GM19452 (cell line): ENCODE results near the gene ARL14EP.

Experiments
- ATAC-seq: cut with Tn5 transposase; IDR thresholded peaks from one replicate; pipeline ENCODE4 v1.9.1; 2021; ENCODE audit not compliant: unreplicated experiment

ARL14EP gene

DNA sequence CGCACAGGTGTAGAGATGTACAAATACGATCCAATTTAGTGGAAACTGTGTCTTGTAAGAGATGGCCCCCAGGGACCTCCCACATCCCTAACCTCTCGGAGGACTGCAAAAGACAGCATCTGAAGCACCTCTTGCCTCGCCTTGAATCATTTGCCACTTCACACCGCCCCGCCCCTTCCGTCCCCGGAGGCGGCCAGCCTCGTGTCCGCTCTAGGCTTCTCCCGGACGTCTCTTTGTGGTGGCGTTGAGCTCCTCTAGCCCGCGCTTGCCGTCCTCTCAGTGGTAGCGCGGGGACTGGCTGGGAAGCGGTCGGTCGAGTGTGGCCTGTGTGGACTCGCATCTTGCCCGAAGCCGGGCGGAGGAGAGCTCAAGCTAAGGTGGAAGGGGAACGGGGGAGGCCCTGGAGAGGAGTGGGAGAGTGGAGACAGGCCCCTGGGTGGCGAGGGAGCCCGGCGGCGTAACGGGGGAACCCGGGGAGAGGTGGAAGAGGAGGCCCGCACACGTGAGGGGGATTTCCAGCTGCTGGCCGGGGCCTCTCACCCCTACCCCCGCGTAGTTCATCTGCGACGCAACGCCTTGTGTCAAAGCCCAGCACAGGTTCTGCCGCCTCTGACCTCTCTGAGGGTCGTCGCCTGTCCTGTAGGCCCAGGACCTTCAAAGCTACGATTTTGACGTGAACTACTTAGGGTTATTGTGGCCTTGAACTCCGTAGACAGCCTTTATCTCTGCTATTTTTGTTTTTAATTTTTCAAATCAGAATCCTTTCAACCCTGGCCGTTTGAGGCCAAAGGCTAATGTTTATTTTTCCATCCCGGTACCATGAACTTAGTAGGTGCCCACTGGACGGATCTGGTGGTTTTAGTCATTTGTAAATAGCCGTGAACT lies at the start of gene ARL14EP:
Gene ARL14EP (plus strand): TSS at position 279 of the 885 bp plus-strand sequence. CDS start 7,845 bp downstream, outside the sequence.
- ATAC-seq, result peak; percentile 98

DNA sequence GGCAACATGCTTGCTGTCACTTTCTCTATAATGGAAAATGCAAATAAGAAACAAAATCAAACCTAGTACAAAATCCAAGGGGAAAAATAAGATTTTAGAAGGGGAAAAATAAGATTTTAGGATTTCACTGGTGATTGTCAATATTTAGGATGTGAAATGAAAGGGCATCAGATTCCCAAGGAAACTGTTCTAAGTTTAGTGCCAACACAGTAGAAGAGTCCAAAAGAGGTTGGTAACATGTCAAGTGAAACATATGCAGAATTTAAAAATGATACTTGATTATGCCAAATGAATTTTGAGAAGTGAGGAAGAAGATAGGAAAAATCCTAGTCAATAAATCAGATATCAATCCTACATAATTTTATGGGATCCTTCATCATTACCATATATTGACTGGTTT lies 45.7 kb upstream of the ARL14EP start:
- ATAC-seq, result no peak

DNA sequence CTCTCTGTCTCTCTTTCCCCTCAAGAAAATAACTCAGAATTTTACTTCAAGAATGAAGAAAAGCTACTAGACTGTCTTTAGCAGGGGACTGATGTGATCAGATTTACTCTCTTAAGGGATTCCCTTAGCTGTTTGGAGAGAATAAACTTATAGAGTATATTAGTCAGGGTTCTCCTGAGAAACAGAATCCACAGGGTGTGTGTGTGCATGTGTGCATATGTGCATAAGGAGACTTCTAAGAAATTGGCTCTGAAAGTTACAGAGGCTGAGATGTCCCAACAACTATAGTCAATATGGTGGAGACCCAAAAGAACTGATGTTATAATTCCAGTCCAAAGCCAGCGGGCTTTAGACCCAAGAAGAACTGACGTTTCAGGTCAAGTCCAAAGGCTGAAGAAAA lies 43.1 kb upstream of the ARL14EP start:
- ATAC-seq, result no peak

- peak; percentile 31 for ATAC-seq
These were observed 41.2 kb upstream of the ARL14EP start for GRCh38 chr11:30281476-30282288.

- peak; percentile 96 for ATAC-seq
These were observed 40.6 kb upstream of the ARL14EP start for GRCh38 chr11:30282289-30282631.

GRCh38 chr11:30284836-30285235 lies 38.1 kb upstream of the ARL14EP start:
- ATAC-seq, result no peak

DNA sequence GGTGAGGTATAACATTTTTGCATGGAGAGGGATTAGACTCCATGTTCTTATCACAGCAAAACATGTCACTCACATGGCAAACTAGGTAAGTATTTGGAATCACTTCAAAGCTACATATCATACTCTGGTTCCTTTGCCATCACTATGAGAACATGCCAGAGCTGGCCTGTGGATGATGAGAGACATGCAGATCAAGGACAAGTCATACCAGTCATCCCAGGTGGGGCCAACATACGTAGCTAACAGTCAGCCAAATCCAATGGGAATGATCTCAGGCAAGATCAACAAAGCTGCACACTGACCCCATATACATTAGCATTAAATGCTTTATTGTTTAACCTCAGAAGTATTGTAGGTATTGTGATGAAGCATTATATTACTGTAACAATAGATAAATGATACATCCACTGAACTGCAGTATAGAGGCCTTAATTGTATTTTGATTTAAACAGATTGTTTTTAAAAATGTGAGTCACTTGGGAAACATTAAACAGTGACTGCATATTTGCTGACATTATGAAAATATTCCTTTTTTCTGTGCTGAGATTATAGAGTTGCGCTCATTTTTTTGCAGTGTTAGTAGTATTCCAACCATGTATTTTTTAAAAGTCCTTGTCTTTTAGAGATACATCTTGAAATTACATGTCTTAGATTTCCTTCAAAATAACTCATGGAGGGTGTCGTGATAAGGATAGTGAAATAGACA lies 37.3 kb upstream of the ARL14EP start:
- ATAC-seq, result no peak

- ATAC-seq, result no peak
These were observed 31.6 kb upstream of the ARL14EP start for GRCh38 chr11:30291331-30291730.

GRCh38 chr11:30292545-30292944 lies 30.4 kb upstream of the ARL14EP start:
- ATAC-seq, result no peak

- ATAC-seq, result no peak
These were observed 27.6 kb upstream of the ARL14EP start for GRCh38 chr11:30295178-30295885.

- no peak for ATAC-seq
These were observed 18.3 kb upstream of the ARL14EP start for GRCh38 chr11:30304620-30305019.

DNA sequence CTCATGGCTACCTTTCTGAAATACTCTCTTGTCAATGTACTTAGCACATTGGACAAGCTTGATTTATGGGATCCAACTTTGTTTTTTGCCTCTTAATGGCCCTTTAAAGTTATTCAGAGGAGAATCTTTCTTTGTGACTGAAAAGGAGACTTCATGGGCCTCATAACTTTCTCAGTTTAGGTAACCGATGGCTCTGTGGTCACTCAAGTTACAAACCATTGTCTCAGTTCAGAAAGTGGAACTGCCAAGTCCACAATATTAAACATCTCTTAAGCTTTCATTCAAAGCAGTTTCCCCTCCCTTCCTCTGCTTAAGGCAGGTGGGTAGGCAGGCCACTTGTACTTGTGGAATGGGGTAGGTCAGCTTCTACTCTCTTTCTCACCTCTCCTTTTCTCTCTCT lies 12.3 kb upstream of the ARL14EP start:
- peak; percentile 93 for ATAC-seq

DNA sequence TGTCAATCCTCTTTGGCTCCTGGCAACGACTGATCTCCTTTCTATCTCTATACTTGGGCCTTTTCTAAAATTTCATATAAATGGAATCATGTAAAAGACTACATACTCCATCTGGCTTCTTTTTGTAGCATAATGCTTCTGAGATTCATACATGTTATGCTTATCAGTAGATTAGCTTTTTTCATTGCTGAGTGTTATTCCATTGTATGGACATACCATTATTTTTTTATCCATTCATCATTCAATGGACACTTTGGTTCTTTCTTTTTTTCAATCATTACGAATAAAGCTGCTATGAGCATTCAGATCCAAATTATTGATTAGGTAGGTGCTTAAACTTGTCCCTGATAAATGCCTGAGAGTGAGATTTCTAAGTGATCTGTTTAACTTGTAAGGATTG lies 11.7 kb upstream of the ARL14EP start:
- ATAC-seq, result no peak

- peak; percentile 36 for ATAC-seq
These were observed 10.7 kb upstream of the ARL14EP start for GRCh38 chr11:30312243-30312642.

- ATAC-seq, result no peak
These were observed 9.3 kb upstream of the ARL14EP start for GRCh38 chr11:30313580-30313979.

DNA sequence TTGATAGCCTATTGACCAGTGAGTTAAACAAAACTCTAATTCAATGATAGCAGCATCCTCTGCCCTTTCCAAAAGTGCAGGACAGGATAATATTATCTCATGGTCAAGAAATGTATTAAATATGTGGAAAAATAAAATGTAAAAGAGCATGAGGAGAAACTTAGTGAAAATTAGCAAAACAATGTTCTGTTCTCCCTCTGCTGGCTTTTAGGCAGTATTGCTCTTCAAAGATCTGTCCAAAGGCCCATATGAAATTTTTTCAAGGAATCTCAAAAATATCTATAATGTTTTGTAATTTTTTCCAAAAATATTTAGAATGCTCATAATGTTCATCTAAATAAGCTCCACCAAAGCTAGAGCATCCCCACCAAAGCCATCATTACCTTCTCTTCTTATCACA lies 8.3 kb upstream of the ARL14EP start:
- no peak for ATAC-seq

- no peak for ATAC-seq
These were observed 6.7 kb upstream of the ARL14EP start for GRCh38 chr11:30316237-30316636.

DNA sequence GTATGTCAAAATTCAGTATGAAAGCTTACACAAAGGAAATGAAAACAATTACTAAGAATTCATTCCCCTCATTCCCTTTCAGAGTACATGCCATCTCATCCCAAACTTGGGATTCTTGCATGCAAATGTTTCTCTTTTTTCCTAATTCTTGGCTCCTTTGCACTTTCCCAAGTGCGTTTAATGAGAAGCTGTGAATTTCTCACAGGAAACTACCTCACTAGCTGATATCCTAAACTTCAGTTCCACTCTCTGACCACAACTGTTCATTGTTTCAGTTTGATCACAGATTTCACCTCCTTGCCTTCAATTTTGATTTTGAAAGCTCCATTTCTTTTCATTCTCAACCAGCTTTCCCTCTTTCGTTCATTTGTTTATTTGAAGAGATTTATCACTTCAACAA lies 5.9 kb upstream of the ARL14EP start:
- peak; percentile 58 for ATAC-seq

GRCh38 chr11:30321321-30321720 lies 1.6 kb upstream of the ARL14EP start:
- ATAC-seq, result no peak

DNA sequence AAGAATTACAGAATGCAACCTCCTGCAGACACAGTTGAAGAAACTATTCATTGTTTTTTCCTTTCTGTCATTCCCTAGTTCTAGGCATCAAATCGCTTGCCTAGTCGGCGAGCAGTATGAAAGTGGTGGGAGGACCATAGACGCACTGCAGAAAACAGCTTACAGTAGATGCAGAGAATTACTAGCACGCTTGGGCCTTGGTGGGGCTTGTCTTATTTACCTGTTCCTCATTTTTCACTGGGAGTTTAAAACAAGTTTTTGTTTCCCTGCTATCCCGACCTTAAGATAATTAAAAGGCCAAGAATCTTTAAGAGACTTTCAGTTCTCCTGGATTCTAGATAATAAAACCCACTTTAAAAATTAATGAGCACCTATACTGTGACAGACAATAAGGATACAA lies 713 bp upstream of the ARL14EP start:
- ATAC-seq, result no peak
